DMS153 (cell line): ENCODE measurements around the gene OSM.
"Not testable (repeated sequence)": the region's sequence is repeated elsewhere in the genome, so short reads cannot be mapped to it uniquely, and the experiment has no call there.

ENCODE experiments used
- DNase-seq: peaks from one replicate; lab custom pipeline; 2025; lab: John Stamatoyannopoulos, UW

OSM gene

DNA sequence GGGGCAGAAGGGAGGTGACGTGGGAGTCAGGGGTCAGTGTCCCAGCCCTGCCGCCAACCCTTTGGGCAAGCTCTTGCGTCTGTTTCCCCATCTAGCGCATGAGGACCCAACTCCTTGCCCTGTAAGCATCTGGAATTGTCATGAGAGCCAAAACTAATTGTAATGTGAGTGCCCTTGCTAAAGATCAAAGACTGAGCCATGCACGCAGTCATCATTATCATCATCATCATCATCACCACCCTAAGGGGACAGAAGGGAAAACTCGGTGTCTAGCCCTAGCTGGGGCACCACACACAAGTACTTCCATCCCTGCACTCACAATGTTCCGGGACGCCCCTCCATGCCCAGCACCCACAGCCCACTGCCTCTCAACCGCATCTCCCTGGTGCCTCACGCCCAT, 22.6 kb downstream of the OSM start:
- no peak for DNase-seq

- DNase-seq = no peak
These were observed 23.0 kb downstream of the OSM start for GRCh38 chr22:30243661-30244060.

DNA sequence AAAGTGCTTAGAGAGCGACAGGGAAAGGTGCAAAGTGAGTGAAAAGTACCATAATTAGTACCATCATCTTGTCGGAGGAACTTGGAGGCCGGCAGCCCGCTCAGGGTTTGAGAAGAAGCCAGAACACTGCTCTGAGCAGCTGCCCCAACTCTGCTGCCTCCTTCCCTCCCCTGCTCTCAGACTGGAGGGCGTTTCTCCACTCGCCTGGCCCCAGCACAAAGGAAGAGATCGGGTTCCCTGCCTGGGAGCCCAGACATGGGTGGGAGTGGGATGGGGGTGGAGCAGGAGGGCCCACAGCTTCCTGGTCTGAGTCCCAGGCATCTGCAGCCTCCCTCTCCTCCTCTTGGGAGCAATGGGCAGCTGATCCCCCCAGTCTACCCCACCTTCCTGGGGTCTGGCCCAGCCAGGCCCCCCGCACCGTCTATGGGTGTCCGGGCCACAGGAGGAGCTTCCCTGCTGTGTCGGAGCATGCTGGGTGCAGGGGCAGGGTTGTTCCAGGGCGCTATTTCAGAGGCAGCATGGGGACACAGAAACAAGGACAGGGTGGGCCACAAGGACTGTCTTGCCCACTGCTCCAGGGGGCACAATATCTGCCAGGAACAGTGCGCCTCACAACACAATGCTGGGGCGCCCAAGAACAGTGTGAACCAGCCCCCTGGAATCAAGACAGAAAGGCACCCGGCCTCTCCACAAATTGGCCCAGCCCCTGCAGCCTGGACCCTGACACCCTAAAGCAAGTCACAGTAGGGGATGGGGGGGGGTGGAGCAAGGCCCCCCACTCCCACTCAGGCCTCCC, 24.9 kb downstream of the OSM start:
- DNase-seq = no peak

DNA sequence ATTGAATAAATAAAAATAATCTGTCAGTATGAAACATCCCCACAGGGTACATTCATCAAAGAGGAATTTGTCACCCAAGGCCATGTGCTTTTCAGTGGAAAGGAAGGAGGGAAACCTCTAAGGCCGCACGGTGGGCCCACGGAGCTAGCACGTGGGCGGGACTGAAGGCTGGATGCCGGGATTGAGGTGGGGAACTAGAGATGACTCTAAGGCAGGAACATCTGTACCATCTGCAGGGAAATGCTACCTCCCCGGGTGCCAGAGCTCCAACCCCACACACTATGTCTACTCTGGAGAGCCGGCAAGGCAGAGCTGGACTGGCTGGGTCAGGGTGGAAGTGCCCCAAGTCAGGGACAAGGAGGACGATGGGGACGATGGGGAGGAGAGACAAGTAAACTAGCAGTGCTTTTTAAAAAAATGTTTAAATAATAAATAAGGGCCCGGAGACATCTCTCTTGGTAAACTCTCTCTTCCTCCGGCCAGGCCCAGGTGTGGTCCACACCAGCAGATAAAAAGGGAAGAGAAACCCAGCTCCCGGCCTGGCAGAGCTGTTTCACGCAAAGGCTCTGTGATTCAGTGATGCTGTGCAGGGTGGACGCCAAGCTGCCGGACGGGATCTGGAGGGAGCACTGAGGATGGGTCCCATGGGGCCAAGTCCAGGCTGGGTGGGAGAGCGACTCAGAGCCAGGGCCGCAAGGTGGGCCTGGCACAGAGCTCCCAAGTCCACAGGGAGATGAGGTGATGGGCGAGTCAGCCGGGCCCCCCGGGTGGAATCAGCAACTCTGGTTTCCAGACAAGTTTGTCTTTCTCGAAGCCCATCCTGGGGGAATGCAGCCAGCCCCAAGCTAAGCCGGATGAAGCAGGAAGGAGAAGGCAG, 25.9 kb downstream of the OSM start:
- no peak for DNase-seq

- no peak for DNase-seq
These were observed 26.9 kb downstream of the OSM start for GRCh38 chr22:30239488-30240405.

DNA sequence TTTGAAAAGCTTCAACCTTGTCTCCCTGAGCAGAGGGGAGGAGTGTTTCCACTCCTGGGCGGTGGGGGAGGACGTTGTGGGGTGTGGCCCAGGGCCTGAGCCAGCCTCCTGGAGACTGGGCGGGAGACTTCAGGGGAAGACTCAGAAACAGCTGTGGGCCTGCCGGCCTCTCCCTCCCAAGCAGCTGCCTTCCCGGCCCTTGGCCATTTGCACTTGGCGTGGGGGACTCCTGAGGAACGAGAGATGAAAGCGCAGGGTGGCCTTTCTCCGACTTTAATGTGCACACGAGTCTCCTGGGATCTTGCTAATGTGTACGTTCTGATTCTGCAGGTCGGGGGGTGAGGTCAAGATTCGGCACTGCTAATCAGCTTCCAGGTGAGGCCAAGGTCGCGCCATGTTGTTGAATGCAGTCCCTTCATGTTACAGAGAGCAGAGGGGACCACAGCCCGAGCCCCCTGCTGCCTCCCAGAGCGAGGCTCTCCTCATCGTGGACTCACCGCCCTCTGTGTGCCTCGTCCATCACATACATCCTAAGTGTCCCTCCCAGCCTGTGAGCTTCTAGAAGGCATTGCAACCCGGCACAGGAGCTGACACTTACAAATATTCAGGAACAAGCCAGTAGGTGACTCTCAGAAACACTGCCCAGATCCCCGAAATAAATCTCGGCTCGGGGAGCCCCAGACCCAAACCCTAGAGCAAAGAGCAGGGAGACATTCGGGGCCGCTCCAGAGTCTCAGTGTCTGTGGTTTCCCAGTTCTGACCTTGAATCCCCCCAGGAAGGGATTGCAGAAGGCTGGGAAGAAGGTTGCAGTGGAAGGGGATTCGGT, 27.8 kb downstream of the OSM start:
- no peak for DNase-seq

GRCh38 chr22:30238136-30238535, 28.5 kb downstream of the OSM start:
- DNase-seq = no peak

- DNase-seq = no peak
These were observed 29.8 kb downstream of the OSM start for GRCh38 chr22:30236875-30237274.

DNA sequence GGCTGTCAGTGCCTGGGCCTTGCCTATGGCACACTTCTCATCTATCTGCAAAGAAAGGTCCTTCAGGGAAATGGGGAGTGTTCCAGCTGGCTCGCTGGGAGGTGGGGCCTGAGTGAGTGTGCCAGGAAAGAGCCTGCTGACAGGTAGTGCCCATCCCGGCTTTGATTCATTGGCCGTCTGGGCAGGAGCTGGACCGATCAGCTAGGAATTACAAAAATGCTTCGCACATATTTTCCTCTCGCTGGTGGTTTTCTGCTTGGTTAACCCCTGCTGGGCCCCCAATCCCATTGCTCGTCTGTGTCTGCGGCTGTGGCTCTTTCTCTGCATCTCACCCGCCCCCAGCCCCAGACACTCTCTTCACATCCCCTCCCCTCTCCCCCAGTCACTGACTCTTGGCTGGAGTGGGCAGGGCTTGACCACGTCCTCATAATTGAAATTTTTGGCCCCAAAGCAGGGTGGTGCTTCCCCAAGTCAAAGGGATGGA, 30.9 kb downstream of the OSM start:
- DNase-seq = no peak

- DNase-seq = no peak
These were observed 31.7 kb downstream of the OSM start for GRCh38 chr22:30234786-30235470.

- not testable (repeated sequence) for DNase-seq
These were observed 32.3 kb downstream of the OSM start for GRCh38 chr22:30234325-30234724.

- DNase-seq = no peak
These were observed 33.1 kb downstream of the OSM start for GRCh38 chr22:30233582-30233981.

DNA sequence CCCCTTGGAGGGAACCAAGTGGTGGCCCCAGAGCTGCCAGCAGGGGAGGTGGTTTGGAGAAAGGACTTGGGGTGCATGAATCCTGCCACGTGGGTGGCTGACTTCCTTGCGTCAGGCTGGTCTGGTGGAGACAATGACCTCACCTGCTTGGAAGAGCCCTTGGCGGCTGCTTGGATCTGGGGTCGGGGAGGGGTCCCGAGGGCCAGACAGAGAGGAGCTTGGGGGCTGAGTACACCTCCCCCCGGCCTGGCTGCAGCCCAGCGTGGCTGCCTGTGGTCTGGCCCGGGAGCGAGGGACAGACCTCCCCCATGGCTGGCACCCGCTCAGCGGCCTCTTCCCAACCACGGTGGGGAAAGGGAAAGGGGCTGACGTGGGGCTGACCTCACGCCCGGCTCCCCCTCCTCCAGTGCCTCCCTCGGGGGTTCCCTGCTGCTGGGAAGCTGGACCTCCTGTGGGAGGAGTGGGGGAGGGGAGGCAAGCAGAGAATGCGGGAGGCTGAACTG, 33.9 kb downstream of the OSM start:
- DNase-seq = no peak

DNA sequence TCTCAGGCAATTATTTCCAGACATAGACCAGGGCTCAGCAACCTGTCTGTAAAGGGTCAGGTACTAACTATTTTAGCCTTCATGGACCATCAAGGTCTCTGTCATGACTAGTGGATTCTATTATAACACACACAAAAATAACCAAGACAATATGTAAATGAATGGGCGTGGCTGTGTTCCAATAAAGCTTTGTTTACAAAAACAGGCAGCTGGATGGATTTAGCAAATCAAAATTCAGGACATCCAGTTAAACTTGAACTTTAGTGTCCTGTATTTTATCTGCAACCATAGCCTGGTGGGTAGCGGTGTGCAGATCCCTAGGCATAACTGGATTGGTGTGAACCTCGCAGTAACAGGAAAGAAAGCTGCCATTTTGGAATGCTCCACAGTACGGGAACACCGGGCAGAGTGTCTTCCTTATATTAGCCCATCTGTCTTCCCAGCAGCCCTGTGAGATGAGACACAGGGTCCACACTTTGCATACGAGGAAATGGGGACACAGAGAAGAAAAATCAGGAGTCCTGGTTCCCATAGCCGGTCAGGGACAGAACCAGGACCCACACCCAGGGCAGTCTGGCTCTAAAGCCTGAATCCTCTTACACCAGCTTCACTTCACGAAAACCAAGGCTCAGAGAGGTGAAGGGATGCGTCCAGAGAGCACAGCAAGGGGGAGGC, 35.7 kb downstream of the OSM start:
- DNase-seq = no peak

GRCh38 chr22:30230330-30230729, 36.3 kb downstream of the OSM start:
- no peak for DNase-seq

GRCh38 chr22:30228509-30229359, 37.9 kb downstream of the OSM start:
- DNase-seq = no peak

GRCh38 chr22:30227438-30228228, 39.0 kb downstream of the OSM start:
- no peak for DNase-seq
